Esophagus squamous epithelium (tissue), 4 donors: ENCODE data around the gene WDR88.

Source experiments
- POLR2A ChIP-seq, 4 donors: fragments of 450-650 bp; IDR thresholded peaks; one replicate each; pipeline ENCODE4 v1.6.1; 2017; ENCODE audit warnings: antibody characterized with exemption in 4 of 4, mild to moderate bottlenecking in 4 of 4, moderate library complexity in 3 of 4
- TF ChIP-seq, protein P1 (sequence below), 6 experiments: fragments of 450-650 bp in 4 of 6; fragments of 200-600 bp in 2 of 6; sonication (generic) in 2 of 6; IDR thresholded peaks; one replicate each; pipeline ENCODE4 v1.5.1; 2016 to 2019; ENCODE audit warnings: antibody characterized with exemption in 6 of 6, mild to moderate bottlenecking in 4 of 6, moderate library complexity in 4 of 6

DNA sequence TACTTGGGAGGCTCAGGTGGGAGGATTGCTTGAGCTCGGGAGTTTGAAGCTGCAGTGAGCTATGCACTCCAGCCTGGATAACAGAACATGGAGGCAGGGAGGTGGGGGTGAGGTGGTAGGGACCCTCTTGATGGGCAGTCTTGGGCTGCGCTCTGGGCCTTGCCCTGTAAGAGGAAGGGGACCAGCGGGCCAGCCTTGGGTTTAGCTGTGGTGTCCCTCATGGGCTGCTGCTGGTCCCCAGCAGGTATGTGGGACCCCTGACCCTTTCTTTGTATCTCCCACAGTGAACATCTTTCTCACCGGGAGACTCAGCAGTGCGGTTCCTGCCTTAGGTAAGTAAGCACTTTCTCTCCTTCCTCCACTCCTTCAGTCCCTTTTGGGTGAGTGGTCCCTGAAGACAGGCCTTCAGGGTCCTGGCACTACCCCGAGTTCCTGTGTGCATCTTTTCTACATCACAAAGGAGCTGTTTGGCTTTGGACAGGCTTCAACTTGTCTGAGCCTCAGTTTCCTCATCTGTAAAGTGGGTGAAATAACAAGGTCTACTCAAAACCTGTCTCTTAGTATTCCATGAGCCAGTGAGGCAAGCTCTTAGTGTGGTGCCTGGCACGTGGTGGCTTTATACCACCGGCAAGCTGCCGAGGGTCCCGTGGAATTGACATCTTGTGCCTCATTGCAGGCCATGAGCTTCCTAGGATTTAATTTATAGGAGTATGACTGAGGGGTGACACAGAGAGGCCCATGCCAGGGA lies 64.7 kb downstream of the WDR88 start:
- TF ChIP-seq, protein P1, sequence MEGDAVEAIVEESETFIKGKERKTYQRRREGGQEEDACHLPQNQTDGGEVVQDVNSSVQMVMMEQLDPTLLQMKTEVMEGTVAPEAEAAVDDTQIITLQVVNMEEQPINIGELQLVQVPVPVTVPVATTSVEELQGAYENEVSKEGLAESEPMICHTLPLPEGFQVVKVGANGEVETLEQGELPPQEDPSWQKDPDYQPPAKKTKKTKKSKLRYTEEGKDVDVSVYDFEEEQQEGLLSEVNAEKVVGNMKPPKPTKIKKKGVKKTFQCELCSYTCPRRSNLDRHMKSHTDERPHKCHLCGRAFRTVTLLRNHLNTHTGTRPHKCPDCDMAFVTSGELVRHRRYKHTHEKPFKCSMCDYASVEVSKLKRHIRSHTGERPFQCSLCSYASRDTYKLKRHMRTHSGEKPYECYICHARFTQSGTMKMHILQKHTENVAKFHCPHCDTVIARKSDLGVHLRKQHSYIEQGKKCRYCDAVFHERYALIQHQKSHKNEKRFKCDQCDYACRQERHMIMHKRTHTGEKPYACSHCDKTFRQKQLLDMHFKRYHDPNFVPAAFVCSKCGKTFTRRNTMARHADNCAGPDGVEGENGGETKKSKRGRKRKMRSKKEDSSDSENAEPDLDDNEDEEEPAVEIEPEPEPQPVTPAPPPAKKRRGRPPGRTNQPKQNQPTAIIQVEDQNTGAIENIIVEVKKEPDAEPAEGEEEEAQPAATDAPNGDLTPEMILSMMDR (IDR thresholded peaks at IDR 0.05) = no peak
- TF ChIP-seq POLR2A (IDR thresholded peaks at IDR 0.05) = no peak
